K562 (cell line): ENCODE data around the gene GIMAP6. TPM values are rescaled to one million over a fixed set of nuclear protein-coding genes. Genes with fewer than 3 reads are reported as not detected.

Experiments used
- ATAC-seq: fragments of 200-7000 bp; cut with Tn5 transposase; 3 replicates; pipeline ENCODE4 v1.9.1; 2020; ENCODE audit warnings: moderate library complexity
- BruUV-seq: library from RNA; stranded (reverse); fragments of 400-500 nt; replicated peaks from 2 replicates; lab custom pipeline; 2021; lab: Mats Ljungman, UMichigan
- CTCF ChIA-PET: fragments of 300-600 bp; formaldehyde crosslinking; extraction: SDS; loops from one replicate; lab custom pipeline; 2021; ENCODE audit warnings: low intra/inter-chr PET ratio; lab: Yijun Ruan, JAX
- POLR2A ChIA-PET: fragments of 300-600, 350-650 bp; sonication (Branson Sonifier 250); formaldehyde crosslinking; extraction: SDS; loops from one replicate; lab custom pipeline; 2021; ENCODE audit warnings: antibody characterized with exemption, inconsistent platforms; lab: Yijun Ruan, JAX
- DNase-seq, 4 experiments: peaks; one replicate each; pipeline versions ENCODE4 v3.0.0 to v3.0.0-alpha.2; 2011 to 2018; ENCODE audit warnings: low spot score in 3 of 4, mixed read lengths in 3 of 4; ENCODE audit errors: extremely low read depth in 1 of 4
- FAIRE-seq: peaks from 2 replicates; lab custom pipeline; 2011; peaks lifted over from hg19 to GRCh38; lab: Jason Lieb, UNC
- H2AFZ ChIP-seq: 2 replicates; pipeline ENCODE4 v1.6.0; 2011; ENCODE audit warnings: low read depth, low read length, control low read depth, inconsistent platforms
- H3K27ac ChIP-seq: fragments of 200-600 bp; 3 replicates; pipeline ENCODE4 v1.8.0; 2011; ENCODE audit warnings: low read depth, mild to moderate bottlenecking, control low read depth, inconsistent platforms, low read length, moderate library complexity, mixed read lengths; ENCODE audit errors: extremely low read depth
- H3K27me3 ChIP-seq, 2 experiments: fragments of 300-600 bp in 1 of 2; 2 replicates in 1 of 2; 3 replicates in 1 of 2; pipeline versions ENCODE4 v1.6.0 to v1.8.0; 2011; ENCODE audit warnings: inconsistent platforms in 2 of 2, low read length in 2 of 2, mild to moderate bottlenecking in 1 of 2, mixed read lengths in 1 of 2, moderate library complexity in 1 of 2; ENCODE audit not compliant: control insufficient read depth in 2 of 2, insufficient read depth in 2 of 2
- H3K36me3 ChIP-seq: fragments of 300-600 bp; 3 replicates; pipeline ENCODE4 v1.8.0; 2011; ENCODE audit warnings: mild to moderate bottlenecking, low read length, inconsistent platforms; ENCODE audit not compliant: control insufficient read depth, insufficient read depth
- H3K4me1 ChIP-seq, 2 experiments: fragments of 200-600 bp in 1 of 2; replicated peaks in 1 of 2; 2 replicates in 1 of 2; 3 replicates in 1 of 2; pipeline versions ENCODE4 v1.5.1 to v1.8.0; 2011; ENCODE audit warnings: inconsistent platforms in 2 of 2, low read length in 2 of 2, mild to moderate bottlenecking in 1 of 2, mixed read lengths in 1 of 2, moderate library complexity in 1 of 2; ENCODE audit not compliant: control insufficient read depth in 2 of 2, insufficient read depth in 2 of 2
- H3K4me2 ChIP-seq: 2 replicates; pipeline ENCODE4 v1.6.1; 2011; ENCODE audit warnings: low read length, control low read depth, inconsistent platforms, mixed read lengths; ENCODE audit not compliant: insufficient read depth
- H3K4me3 ChIP-seq: fragments of 200-600 bp; sonication (generic), shearing (Covaris generic); 2 replicates; pipeline ENCODE4 v1.5.1; 2016; ENCODE audit warnings: control low read depth, inconsistent platforms
- H3K79me2 ChIP-seq: fragments of 200-600 bp; 3 replicates; pipeline ENCODE4 v1.8.0; 2011; ENCODE audit warnings: low read length, inconsistent platforms; ENCODE audit not compliant: control insufficient read depth, insufficient read depth
- H3K9ac ChIP-seq, 2 experiments: 2 replicates each; pipeline versions ENCODE4 v1.6.0 to v1.6.1; 2011; ENCODE audit warnings: low read depth in 2 of 2, low read length in 2 of 2, control low read depth in 1 of 2, inconsistent platforms in 1 of 2, mild to moderate bottlenecking in 1 of 2, mixed read lengths in 1 of 2; ENCODE audit not compliant: insufficient read depth in 1 of 2
- H3K9me1 ChIP-seq: one replicate; pipeline ENCODE4 v1.6.0; 2011; ENCODE audit warnings: inconsistent platforms, mild to moderate bottlenecking, low read length, moderate library complexity; ENCODE audit not compliant: control insufficient read depth, insufficient read depth
- H3K9me3 ChIP-seq: replicated peaks from 2 replicates; pipeline ENCODE4 v1.5.1; 2011; ENCODE audit warnings: low read depth, low read length, inconsistent platforms; ENCODE audit not compliant: control insufficient read depth, insufficient read depth
- H4K20me1 ChIP-seq: replicated peaks from 2 replicates; pipeline ENCODE4 v1.6.1; 2011; ENCODE audit warnings: low read length, inconsistent platforms, mixed read lengths; ENCODE audit not compliant: control insufficient read depth, insufficient read depth
- ATF4 ChIP-seq: fragments of 450-650 bp; formaldehyde crosslinking; IDR thresholded peaks from 2 replicates; pipeline ENCODE4 v1.4.0; 2022; ENCODE audit warnings: mild to moderate bottlenecking, moderate library complexity
- BRCA1 ChIP-seq, 2 experiments: fragments of 450-650 bp in 1 of 2; sonication (generic) in 1 of 2; formaldehyde crosslinking in 1 of 2; IDR thresholded peaks; 2 replicates each; pipeline versions ENCODE4 v1.5.0 to v1.6.1; 2017 to 2020; ENCODE audit warnings: mild to moderate bottlenecking in 1 of 2, missing genetic modification reagents in 1 of 2
- HDAC8 ChIP-seq: fragments of 450-650 bp; IDR thresholded peaks from 2 replicates; pipeline ENCODE4 v1.6.1; 2016; ENCODE audit warnings: mild to moderate bottlenecking, missing genetic modification characterization, moderate library complexity, missing compliant biosample characterization
- KAT7 ChIP-seq: sonication (generic); formaldehyde crosslinking; IDR thresholded peaks from 2 replicates; pipeline ENCODE4 v1.8.0; 2022; ENCODE audit warnings: missing genetic modification reagents, mild to moderate bottlenecking, borderline replicate concordance
- NFATC3 ChIP-seq: fragments of 450-650 bp; IDR thresholded peaks from 2 replicates; pipeline ENCODE4 v1.6.1; 2017; ENCODE audit warnings: mild to moderate bottlenecking
- NR1H2 ChIP-seq: sonication (generic); formaldehyde crosslinking; IDR thresholded peaks from 2 replicates; pipeline ENCODE4 v1.4.0; 2020; ENCODE audit warnings: mild to moderate bottlenecking, missing genetic modification reagents
- PHB ChIP-seq: fragments of 250-450 bp; sonication (Bioruptor Pico); IDR thresholded peaks from 2 replicates; pipeline ENCODE4 v1.5.0; 2021
- ZEB2 ChIP-seq: fragments of 450-650 bp; IDR thresholded peaks from 2 replicates; pipeline ENCODE4 v1.6.1; 2016
- ZNF140 ChIP-seq: fragments of 250-450 bp; sonication (Bioruptor Pico); IDR thresholded peaks from 2 replicates; pipeline ENCODE4 v1.8.0; 2021; ENCODE audit warnings: moderate library complexity, mild to moderate bottlenecking, inconsistent platforms
- ZNF146 ChIP-seq: IDR thresholded peaks from one replicate; pipeline ENCODE4 v1.6.1; 2018; ENCODE audit warnings: missing compliant biosample characterization; ENCODE audit not compliant: unreplicated experiment
- ZNF3 ChIP-seq: fragments of 250-450 bp; sonication (Bioruptor Pico); IDR thresholded peaks from 2 replicates; pipeline ENCODE4 v1.5.0; 2021; ENCODE audit warnings: mild to moderate bottlenecking, moderate library complexity
- ZNF311 ChIP-seq: fragments of 250-450 bp; sonication (Bioruptor Pico); IDR thresholded peaks from 2 replicates; pipeline ENCODE4 v1.4.0; 2020; ENCODE audit warnings: mild to moderate bottlenecking, moderate library complexity
- ZNF584 ChIP-seq: fragments of 200-800 bp; sonication (Bioruptor generic); IDR thresholded peaks from 2 replicates; pipeline ENCODE4 v1.6.1; 2016; ENCODE audit warnings: low read depth, mild to moderate bottlenecking, missing genetic modification characterization, missing compliant biosample characterization
- WGBS: fragments of 100-300 bp; shearing (Covaris generic); methylation state at CpG from one replicate; pipeline ENCODE4 v1.1.6; 2016; ENCODE audit warnings: low coverage, mixed read lengths; ENCODE audit not compliant: insufficient coverage; ENCODE audit errors: missing lambda C conversion rate; 5-methylcytosine and 5-hydroxymethylcytosine counted together
- in situ Hi-C: fragments of 300-500 bp; cut with MboI; formaldehyde crosslinking; loops from 4 replicates; pipeline ENCODE4 v1.15.0; 2018; ENCODE audit warnings: inconsistent platforms, mixed read lengths
- intact Hi-C: fragments of 100-400 bp; cut with micrococcal nuclease; formaldehyde crosslinking; loops from 2 replicates; pipeline ENCODE4 v1.14.2; 2022
- polyA plus RNA-seq, 8 experiments: library from polyadenylated mRNA; depleted of rRNA in 4 of 8; stranded (reverse) in 5 of 8; unstranded in 3 of 8; fragments of >200 nt; fragmentation: Nextera tagmentation in 2 of 8; fragmentation: Illumina TruSeq in 1 of 8; extraction: Ambion mirVana in 2 of 8; extraction: Trizol in 1 of 8; gene quantifications; 2 replicates each; pipeline versions ENCODE4 v1.2.1 to v1.2.3, GENCODE V29; 2011 to 2014; ENCODE audit warnings: inconsistent platforms in 1 of 8, missing spikeins in 1 of 8
- total RNA-seq, 7 experiments: library from RNA; depleted of rRNA in 6 of 7; stranded (reverse); fragments of >200 nt in 6 of 7; fragmentation: Illumina TruSeq in 2 of 7; extraction: Trizol in 2 of 7; gene quantifications; 2 replicates each; pipeline versions ENCODE4 v1.2.1 to v1.2.3, GENCODE V29; 2011 to 2021; ENCODE audit warnings: low replicate concordance in 1 of 7
- TF ChIP-seq, protein P1 (sequence below), 2 experiments: fragments of 450-650 bp; formaldehyde crosslinking in 1 of 2; IDR thresholded peaks; 2 replicates each; pipeline versions ENCODE4 v1.4.0 to v1.6.1; 2014 to 2020; ENCODE audit warnings: mild to moderate bottlenecking in 2 of 2, borderline replicate concordance in 1 of 2, low read depth in 1 of 2

Gene GIMAP6
- total and polyA plus RNA-seq, 9 of the 15 experiments (the other 6 are each of a cell fraction or from before 2014, with no cell fraction given), result 0.04 to 0.45 (median 0.18) TPM

GRCh38 chr7:150620617-150621371 is 11.4 kb downstream of the GIMAP6 start:
- intact Hi-C loops, result no loop called here
- no peak for TF ChIP-seq BRCA1 (IDR thresholded peaks at IDR 0.05)
- no peak for TF ChIP-seq BRCA1 (CRISPR knock-in tag; IDR thresholded peaks at IDR 0.05)
- no peak for TF ChIP-seq PHB (CRISPR knock-in tag)
- TF ChIP-seq ZNF584, result no peak
- TF ChIP-seq NR1H2 (CRISPR knock-in tag), result no peak
- no peak for TF ChIP-seq ZNF311
- TF ChIP-seq ZNF3, result no peak
- no peak for TF ChIP-seq ZNF140
- TF ChIP-seq HDAC8, result no peak
- no peak for TF ChIP-seq KAT7 (CRISPR knock-in tag)
- TF ChIP-seq, protein P1, sequence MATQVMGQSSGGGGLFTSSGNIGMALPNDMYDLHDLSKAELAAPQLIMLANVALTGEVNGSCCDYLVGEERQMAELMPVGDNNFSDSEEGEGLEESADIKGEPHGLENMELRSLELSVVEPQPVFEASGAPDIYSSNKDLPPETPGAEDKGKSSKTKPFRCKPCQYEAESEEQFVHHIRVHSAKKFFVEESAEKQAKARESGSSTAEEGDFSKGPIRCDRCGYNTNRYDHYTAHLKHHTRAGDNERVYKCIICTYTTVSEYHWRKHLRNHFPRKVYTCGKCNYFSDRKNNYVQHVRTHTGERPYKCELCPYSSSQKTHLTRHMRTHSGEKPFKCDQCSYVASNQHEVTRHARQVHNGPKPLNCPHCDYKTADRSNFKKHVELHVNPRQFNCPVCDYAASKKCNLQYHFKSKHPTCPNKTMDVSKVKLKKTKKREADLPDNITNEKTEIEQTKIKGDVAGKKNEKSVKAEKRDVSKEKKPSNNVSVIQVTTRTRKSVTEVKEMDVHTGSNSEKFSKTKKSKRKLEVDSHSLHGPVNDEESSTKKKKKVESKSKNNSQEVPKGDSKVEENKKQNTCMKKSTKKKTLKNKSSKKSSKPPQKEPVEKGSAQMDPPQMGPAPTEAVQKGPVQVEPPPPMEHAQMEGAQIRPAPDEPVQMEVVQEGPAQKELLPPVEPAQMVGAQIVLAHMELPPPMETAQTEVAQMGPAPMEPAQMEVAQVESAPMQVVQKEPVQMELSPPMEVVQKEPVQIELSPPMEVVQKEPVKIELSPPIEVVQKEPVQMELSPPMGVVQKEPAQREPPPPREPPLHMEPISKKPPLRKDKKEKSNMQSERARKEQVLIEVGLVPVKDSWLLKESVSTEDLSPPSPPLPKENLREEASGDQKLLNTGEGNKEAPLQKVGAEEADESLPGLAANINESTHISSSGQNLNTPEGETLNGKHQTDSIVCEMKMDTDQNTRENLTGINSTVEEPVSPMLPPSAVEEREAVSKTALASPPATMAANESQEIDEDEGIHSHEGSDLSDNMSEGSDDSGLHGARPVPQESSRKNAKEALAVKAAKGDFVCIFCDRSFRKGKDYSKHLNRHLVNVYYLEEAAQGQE (IDR thresholded peaks at IDR 0.05; ENCODE audit: borderline replicate concordance), result no peak
- TF ChIP-seq, protein P1 (CRISPR knock-in tag; IDR thresholded peaks at IDR 0.05; ENCODE audit: low read depth), result no peak
- no peak for TF ChIP-seq ZEB2
- TF ChIP-seq NFATC3, result no peak
- no peak for TF ChIP-seq ATF4 (CRISPR knock-in tag)
- TF ChIP-seq ZNF146 (CRISPR knock-in tag), result no peak

More at GRCh38 chr7:150620617-150621371, 11.4 kb downstream of the GIMAP6 start:
- Histone ChIP-seq H3K9me3 (no peaks in the 10 kb centered on the region), H3K4me1 (no peaks in the 10 kb centered on the region), H3K27me3 (no peaks in the 10 kb centered on the region; a peak in 1 of 5 replicates), H4K20me1 (no peaks in the 10 kb centered on the region), H3K4me2 (no peak overlapping the region), H3K9ac (no peak overlapping the region), H2AFZ (no peak overlapping the region), H3K9me1 (no peaks in the 10 kb centered on the region), H3K4me3 (no peak overlapping the region), H3K36me3 (no peaks in the 10 kb centered on the region), H3K79me2 (no peaks in the 10 kb centered on the region), H3K27ac (no peak overlapping the region)
- ChIA-PET CTCF (no interaction called here), POLR2A (interaction anchor here (0.6 kb wide), 1 partner anchor 228 kb away, joined by 3 read pairs; no protein-coding TSS in a partner anchor)
- 0% methylated on average over 3 of the region's 3 CpGs for WGBS
- in situ Hi-C loops, result no loop called here
- no peak for DNase-seq
- FAIRE-seq, result no peak
- ATAC-seq, result no peak
- BruUV-seq, result no TSS peak
